ENCODE results near the gene NKD1.

NKD1 gene

GRCh38 chr16:50580180-50580798 is 32.1 kb downstream of the NKD1 start:
- no peak for DNase-seq

DNA sequence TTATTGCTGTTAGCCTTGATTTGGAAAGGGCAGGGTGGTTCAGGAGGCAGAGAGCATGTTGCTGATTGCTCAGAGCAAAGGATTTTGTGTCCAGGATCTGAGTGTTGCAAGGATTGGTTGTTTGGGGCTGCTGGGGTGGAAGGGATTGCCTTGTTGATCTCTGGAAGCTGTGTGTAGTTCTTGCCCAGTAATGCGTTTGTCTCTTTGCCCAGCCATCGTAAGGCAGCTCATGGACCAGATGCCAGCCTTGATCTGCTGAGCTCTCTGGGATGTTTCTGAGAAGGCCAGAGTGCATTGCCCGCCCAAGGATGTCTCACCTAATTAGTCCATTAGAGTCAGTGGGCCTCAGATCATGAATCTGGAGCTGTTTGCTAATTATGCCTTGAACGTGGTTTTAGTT is 33.6 kb downstream of the NKD1 start:
- DNase-seq, result no peak

GRCh38 chr16:50583211-50583610 is 35.0 kb downstream of the NKD1 start:
- no peak for DNase-seq

- no peak for DNase-seq
Measured at GRCh38 chr16:50584033-50584722, 36.0 kb downstream of the NKD1 start.

GRCh38 chr16:50585331-50585776 is 37.2 kb downstream of the NKD1 start:
- peak; percentile 15 for DNase-seq

DNA sequence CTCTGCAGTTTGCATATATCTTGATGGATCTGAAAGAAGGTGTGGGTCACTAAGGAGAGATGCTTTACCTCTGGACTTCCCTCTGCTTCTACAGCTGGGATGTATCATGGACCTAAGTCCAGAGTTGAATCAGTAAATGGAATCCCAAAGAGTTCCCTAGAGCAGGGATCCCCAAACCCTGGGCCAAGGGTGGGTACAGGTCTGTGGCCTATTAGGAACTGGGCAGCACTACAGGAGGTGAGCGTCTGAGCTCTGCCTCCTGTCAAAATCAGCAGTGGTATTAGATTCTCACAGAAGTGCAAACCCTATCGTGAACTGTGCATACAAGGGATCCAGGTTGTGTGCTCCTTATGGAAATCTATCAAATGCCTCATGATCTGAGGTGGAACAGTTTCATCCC is 39.3 kb downstream of the NKD1 start:
- DNase-seq, result no peak

DNA sequence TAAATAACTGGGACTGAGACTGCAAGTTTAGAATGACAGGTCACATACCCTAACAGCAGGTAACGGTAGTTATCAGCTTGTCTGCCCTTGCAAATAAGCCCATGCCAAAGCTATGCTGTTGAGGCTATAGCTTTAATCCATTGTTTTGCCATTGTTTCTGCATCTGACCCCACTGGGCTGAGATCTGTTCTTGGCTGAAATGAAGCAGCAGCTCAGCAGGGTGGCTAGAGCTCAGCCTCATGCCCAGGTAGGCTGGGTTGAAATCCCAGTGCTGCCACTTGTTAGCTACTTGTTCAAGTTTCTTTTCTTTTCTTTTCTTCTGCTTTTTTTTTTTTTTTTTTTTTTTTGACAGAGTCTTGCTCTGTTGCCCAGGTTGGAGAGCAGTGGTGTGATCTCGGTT is 40.1 kb downstream of the NKD1 start:
- no peak for DNase-seq

DNA sequence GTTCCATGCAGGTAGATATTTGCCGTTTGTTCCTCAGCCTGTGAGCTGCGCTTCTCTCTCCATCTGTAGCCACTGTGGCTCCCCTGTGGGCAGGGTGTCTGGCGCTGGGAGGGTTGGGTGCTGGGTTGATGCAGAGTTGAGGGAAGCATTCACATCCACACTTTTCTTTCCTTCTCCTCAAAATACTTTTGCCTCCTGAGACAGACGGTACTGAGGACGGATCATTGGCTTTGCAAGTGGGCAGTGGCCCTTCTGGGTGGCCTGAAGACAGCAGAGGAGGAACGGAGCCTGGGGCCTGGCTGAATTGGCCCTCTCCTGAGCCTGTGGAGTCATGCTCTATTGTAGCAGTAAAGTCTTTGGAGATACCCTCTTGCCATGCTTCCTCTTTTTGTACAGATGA is 43.0 kb downstream of the NKD1 start:
- DNase-seq, result no peak

DNA sequence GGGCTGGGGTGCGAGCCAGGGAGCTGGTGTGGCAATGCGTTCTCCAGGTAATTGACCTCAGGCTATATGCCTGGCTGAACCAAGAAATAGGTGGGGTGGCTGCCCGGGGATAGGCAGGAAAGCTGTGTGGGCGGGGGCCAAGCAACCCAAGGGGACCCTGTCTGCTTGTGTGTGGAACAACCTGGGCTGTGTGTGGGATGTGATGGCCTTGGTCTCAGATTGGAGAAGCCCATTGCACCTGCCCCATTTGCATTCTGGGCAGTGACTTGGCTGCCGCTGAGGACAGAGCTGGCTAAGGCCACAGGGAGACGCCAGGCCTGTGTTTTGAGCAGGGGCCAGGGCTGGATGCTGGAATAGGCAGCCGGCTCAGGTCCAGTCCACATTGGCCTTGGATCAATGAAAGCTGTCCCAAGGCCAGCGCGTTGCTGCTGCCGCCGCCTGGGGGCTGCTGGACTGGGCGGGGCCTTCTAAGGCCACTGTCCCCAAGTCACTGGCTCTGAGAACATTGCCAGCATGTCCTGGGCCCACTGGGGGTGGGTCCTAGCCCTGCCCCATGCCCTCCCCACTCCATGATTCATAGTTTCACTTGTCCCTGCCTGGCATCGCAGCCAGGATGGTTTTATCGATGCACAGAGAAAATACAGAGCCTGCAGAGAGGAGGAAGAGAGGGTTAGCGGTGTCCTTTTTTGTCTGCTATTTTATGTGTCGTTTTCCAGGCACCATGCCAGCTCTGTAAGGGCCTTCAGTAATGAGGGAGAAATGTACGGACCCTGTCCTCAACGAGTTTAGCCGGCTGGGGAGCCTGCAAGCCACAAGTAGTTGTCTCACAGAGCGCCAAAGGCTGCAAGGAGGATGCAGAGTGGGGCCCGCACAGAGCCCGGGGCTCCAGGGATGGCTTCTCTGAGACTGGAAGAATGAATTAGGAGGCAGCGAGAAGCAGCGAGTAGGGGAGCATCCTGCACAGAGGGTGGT is 43.9 kb downstream of the NKD1 start:
- peak; percentile 91 for DNase-seq

GRCh38 chr16:50592996-50593395 is 44.8 kb downstream of the NKD1 start:
- no peak for DNase-seq

GRCh38 chr16:50593410-50594150 is 45.4 kb downstream of the NKD1 start:
- peak; percentile 40 for DNase-seq

DNA sequence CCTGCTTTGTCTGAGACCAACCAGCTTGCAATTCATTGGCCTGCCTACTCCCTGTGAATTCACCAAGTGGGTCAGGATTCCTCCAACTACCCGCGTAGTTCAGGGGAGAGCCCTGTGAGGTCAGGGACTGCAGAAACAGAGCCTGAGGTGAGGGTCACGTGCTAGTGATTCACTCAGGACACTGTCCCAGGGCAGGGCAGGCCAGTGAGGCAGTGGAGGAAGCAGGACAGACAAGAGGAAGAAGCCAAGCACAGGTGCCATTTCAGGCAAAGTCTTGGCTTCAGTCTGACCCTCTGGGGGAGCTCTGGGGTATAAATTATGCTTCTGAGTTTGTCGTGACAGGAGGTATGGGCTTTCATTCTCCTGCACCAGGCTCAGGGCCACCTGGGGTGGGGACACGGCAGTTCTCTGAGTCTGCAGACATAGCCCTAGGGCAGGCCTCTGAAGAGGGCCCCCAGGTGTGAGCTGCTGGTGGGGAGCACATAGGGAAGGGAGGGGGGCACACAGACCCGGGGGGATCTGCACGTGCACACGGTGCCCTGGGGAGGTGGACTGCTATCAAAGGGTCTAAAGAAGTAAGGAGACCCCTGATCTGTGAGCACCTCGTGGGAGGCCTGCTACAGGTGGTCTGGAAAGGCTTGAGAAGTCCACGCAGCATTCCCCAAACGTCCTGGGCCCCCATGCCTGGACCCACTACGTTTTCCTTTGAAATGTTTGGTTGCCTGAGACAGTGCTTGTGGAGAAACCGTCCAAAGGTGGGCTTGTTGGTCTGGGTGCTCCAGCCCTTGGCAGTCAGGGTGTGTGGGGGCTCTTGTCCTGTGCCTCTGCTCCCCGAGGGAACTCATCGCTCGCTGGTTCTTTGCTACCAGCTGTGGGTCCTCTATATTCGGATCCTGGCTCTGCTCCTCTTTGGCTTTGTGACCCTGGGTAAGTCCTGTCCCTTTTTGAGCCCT is 46.4 kb downstream of the NKD1 start:
- no peak for DNase-seq

- DNase-seq, result no peak
Measured at GRCh38 chr16:50595859-50596258, 47.7 kb downstream of the NKD1 start.

DNA sequence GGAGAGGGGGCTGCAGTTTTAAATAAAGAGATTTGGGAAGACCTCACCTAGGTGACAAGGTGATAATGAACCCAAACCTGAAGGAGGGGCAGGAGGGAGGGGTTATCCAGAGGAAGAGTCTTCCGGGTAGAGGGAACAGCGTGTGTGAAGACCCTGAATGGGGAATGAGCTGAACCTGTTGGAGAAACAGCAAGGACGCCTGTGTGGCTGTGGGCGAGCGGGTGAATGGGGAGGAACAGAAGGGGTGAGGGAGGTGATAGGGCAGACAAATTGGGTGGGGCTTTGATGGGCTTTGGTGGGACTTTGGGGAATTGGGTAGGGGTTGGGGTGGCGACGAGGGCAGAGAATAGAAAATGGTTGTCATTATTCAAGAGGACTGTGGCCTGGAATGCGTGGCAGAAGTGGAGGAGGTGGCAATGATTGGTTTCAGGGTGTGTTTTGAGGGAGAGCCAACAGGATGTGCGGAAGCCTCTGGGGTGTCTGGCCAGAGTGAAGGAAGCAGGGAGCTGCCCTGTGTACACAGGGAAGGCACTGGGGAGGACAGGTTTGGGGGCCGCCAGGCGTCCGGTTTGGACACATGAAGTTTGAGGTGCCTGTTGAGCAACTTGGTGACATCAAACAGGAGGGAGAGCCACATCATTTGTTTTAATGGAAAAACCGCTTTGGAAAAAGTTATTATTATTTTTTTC is 48.7 kb downstream of the NKD1 start:
- DNase-seq, result no peak

- DNase-seq, result no peak
Measured at GRCh38 chr16:50597563-50598255, 49.5 kb downstream of the NKD1 start.

DNA sequence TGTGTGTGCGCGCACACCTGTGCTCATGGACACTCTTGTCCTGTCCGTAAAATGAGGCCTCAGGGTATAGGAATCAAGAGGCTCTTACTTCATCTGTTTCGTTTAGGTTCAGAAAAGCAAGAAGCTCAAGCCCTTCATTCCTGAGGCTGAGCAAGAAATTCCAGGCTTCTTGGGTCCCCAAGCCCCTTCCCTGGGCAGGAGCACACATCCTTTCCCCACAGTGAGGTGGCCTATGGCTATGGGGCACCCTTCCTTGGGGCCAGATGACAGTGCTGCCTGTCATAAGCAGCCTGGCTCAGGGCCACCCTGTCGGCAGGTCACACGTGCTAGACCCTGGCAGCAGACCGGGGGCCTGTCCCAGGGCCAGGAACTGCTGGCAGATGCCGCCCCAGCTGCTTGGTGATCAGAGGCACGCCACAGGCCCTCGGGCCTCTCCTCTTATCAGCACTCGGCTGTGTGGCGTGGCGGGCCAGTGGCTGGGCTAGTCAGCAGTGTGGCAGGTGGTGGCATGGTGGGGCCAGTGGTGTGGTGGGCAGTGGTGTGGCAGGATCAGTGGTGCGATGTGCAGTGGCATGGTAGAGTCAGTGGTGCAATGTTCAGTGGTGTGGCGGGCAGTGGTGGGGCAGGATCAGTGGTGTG is 50.2 kb downstream of the NKD1 start:
- DNase-seq, result no peak

DNA sequence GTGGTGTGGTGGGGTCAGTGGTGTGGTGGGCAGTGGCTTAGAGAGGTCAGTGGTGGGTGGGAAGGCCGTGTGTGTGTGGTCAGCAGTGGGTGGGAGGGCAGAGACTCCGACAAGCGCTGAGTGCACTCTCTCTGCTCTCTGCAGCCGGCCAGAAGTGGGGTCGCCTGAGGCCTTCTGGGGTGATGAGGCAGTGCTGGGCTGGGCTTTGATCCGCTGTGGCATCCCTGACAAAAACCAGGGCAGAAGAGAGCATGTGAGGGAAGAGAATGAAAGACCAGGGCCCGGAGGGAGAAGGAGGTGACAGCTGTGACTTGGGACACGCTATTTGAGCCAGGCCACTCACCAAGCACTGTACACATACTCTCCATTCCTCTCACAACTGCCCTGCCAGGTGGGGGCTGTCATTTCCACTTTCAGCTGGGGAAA is 50.8 kb downstream of the NKD1 start:
- DNase-seq, result no peak

DNA sequence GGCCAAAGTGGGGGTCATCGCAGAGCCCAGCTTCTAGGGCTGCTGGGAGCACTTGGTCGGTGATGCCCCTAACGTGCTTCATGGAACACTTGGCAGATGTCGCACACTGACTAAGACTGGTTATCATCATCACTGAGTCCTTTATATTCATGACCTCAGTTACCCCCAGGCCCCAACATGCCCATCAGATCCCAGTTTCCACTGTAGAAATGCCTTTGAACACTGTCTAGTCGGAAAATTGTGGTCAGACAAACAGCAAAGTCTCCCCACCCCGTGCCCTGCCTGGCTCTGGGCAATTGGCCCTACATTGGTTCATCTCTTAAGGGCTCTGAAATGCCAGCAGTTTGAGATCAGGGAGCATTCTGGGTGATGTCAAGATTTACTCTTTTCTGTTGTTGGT is 51.3 kb downstream of the NKD1 start:
- DNase-seq, result no peak

DNA sequence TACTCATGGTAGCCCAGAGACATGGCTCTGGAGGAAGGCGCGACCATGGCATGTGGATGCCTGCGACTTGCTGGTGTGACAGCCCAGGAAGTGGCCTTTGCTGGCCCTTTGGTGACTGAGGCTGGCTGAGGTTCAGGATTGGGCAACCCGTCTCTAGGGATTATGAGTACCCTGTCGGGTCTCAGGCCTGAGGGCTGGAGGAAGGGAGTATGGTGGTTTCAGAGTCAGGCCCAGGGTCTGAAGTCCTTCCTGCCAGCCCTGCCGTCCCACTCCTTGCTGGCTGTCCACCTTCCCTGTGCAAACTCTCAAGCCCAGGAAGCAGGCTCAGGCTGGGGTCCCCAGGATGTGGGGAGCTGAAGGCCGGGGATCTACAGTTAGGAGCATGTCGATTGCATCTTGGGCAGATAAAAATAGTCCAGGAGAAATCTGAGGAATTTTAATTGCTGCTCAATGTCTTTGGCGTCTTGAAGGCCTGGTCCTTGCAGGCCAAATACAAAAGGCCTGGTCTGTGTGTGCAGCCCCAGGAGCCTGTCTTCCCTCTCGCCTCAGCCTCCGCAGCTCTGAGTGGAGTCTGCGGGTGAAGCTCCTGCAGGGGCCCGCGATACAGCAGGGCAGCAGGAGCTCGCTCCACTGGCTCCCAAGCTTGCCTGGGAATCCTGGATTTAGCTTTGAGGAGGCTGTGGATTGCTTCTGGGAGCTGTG is 52.5 kb downstream of the NKD1 start:
- DNase-seq, result no peak
